GM23338 (cell line): Measurements from ENCODE around the gene SENP8. TPM values are rescaled to one million over a fixed set of nuclear protein-coding genes. Genes with fewer than 3 reads are reported as not detected.

Source experiments
- ATAC-seq: fragments of 200-7000 bp; cut with Tn5 transposase; 3 replicates; pipeline ENCODE4 v1.9.1; 2020
- DNase-seq: peaks from one replicate; pipeline ENCODE4 v3.0.0-alpha.2; 2015; ENCODE audit warnings: low spot score
- H2AFZ ChIP-seq: fragments of 200-600 bp; sonication (generic); 2 replicates; pipeline ENCODE4 v1.8.0; 2016; ENCODE audit warnings: antibody characterized with exemption, mild to moderate bottlenecking, moderate library complexity
- H3F3A ChIP-seq: fragments of 200-600 bp; sonication (generic); replicated peaks from 2 replicates; pipeline ENCODE4 v1.8.0; 2017; ENCODE audit warnings: antibody characterized with exemption, mixed run types, low read depth
- H3K27ac ChIP-seq: fragments of 200-600 bp; sonication (generic); 2 replicates; pipeline ENCODE4 v1.6.1; 2016; ENCODE audit warnings: low read depth
- H3K27me3 ChIP-seq: fragments of 200-600 bp; sonication (generic); 2 replicates; pipeline ENCODE4 v1.8.0; 2016; ENCODE audit warnings: mild to moderate bottlenecking, mixed run types, moderate library complexity; ENCODE audit not compliant: insufficient read depth
- H3K36me3 ChIP-seq: fragments of 200-600 bp; sonication (generic); 2 replicates; pipeline ENCODE4 v1.8.0; 2016; ENCODE audit warnings: mild to moderate bottlenecking; ENCODE audit not compliant: insufficient read depth
- H3K4me1 ChIP-seq: fragments of 200-600 bp; sonication (generic); 2 replicates; pipeline ENCODE4 v1.8.0; 2016; ENCODE audit warnings: mild to moderate bottlenecking, moderate library complexity; ENCODE audit not compliant: insufficient read depth
- H3K4me2 ChIP-seq: fragments of 200-600 bp; sonication (generic); 2 replicates; pipeline ENCODE4 v1.7.1; 2017; ENCODE audit warnings: mixed run types
- H3K4me3 ChIP-seq: fragments of 200-600 bp; sonication (generic); 2 replicates; pipeline ENCODE4 v1.6.1; 2016; ENCODE audit warnings: mixed run types
- H3K79me2 ChIP-seq: fragments of 200-600 bp; sonication (generic); replicated peaks from 2 replicates; pipeline ENCODE4 v1.8.0; 2017; ENCODE audit warnings: mild to moderate bottlenecking; ENCODE audit not compliant: insufficient read depth
- H3K9me2 ChIP-seq: fragments of 200-600 bp; sonication (generic); 2 replicates; pipeline ENCODE4 v1.8.0; 2017; ENCODE audit not compliant: insufficient read depth
- H4K20me1 ChIP-seq: fragments of 200-600 bp; sonication (generic); replicated peaks from 2 replicates; pipeline ENCODE4 v1.8.0; 2017; ENCODE audit warnings: mild to moderate bottlenecking; ENCODE audit not compliant: insufficient read depth
- H3K27ac Mint-ChIP-seq: 2 replicates; pipeline ENCODE4 v1.8.0; 2020; ENCODE audit warnings: inconsistent platforms, mild to moderate bottlenecking, moderate library complexity, mixed read lengths
- H3K27me3 Mint-ChIP-seq: 3 replicates; pipeline ENCODE4 v1.8.0; 2022; ENCODE audit warnings: low read depth, mild to moderate bottlenecking, moderate library complexity, mixed read lengths, inconsistent platforms; ENCODE audit not compliant: insufficient read depth, poor library complexity
- H3K36me3 Mint-ChIP-seq: 3 replicates; pipeline ENCODE4 v1.8.0; 2021; ENCODE audit warnings: low read depth, mild to moderate bottlenecking, inconsistent platforms, moderate library complexity, mixed read lengths
- H3K4me1 Mint-ChIP-seq: 3 replicates; pipeline ENCODE4 v1.8.0; 2020; ENCODE audit warnings: mild to moderate bottlenecking, inconsistent platforms, mixed read lengths
- H3K4me3 Mint-ChIP-seq: 3 replicates; pipeline ENCODE4 v1.8.0; 2021; ENCODE audit warnings: moderate library complexity, mild to moderate bottlenecking, inconsistent platforms, mixed read lengths
- H3K9me3 Mint-ChIP-seq: 3 replicates; pipeline ENCODE4 v1.8.0; 2020; ENCODE audit warnings: moderate library complexity, mild to moderate bottlenecking, inconsistent platforms, mixed read lengths
- CREB1 ChIP-seq: fragments of 250-450 bp; sonication (Bioruptor Pico); IDR thresholded peaks from 2 replicates; pipeline ENCODE4 v1.5.0; 2020; ENCODE audit warnings: low read depth, mild to moderate bottlenecking, moderate library complexity
- EZH2 ChIP-seq: fragments of 200-600 bp; sonication (generic); IDR thresholded peaks from one replicate; pipeline ENCODE4 v1.8.0; 2017; ENCODE audit warnings: antibody characterized with exemption, mild to moderate bottlenecking, low read depth; ENCODE audit not compliant: unreplicated experiment
- EZH2phosphoT487 ChIP-seq: fragments of 200-600 bp; sonication (generic); IDR thresholded peaks from one replicate; pipeline ENCODE4 v1.8.1; 2018; ENCODE audit warnings: antibody characterized with exemption; ENCODE audit not compliant: unreplicated experiment
- JUNB ChIP-seq: IDR thresholded peaks from one replicate; pipeline ENCODE4 v1.6.1; 2016; ENCODE audit warnings: antibody characterized with exemption; ENCODE audit not compliant: unreplicated experiment
- NANOG ChIP-seq: IDR thresholded peaks from 2 replicates; pipeline ENCODE4 v1.6.1; 2016; ENCODE audit warnings: antibody characterized with exemption, borderline replicate concordance
- POLR2AphosphoS5 ChIP-seq: IDR thresholded peaks from 2 replicates; pipeline ENCODE4 v1.6.1; 2016; ENCODE audit warnings: antibody characterized with exemption, low read depth
- STAT1 ChIP-seq: IDR thresholded peaks from one replicate; pipeline ENCODE4 v1.6.1; 2016; ENCODE audit warnings: antibody characterized with exemption; ENCODE audit not compliant: unreplicated experiment
- ZNF114 ChIP-seq: fragments of 250-450 bp; sonication (Bioruptor Pico); IDR thresholded peaks from 2 replicates; pipeline ENCODE4 v1.5.0; 2020; ENCODE audit warnings: mild to moderate bottlenecking, moderate library complexity
- ZNF331 ChIP-seq: fragments of 250-450 bp; sonication (Bioruptor Pico); IDR thresholded peaks from 2 replicates; pipeline ENCODE4 v1.5.0; 2020; ENCODE audit warnings: low read depth, mild to moderate bottlenecking, moderate library complexity
- polyA plus RNA-seq: library from polyadenylated mRNA; unstranded; fragments of >200 nt; fragmentation: Nextera tagmentation; extraction: Ambion mirVana; gene quantifications from 2 replicates; pipeline ENCODE4 v1.2.1, GENCODE V29; 2016
- total RNA-seq: library from RNA; depleted of rRNA; stranded (reverse); fragments of >200 nt; shearing (Covaris generic); gene quantifications from 2 replicates; pipeline ENCODE4 v1.2.3, GENCODE V29; 2014
- TF ChIP-seq, protein P1 (sequence below): IDR thresholded peaks from 2 replicates; pipeline ENCODE4 v1.6.1; 2016; ENCODE audit warnings: antibody characterized with exemption
- TF ChIP-seq, protein P2 (sequence below), 2 experiments: fragments of 200-600 bp in 1 of 2; sonication (generic) in 1 of 2; conservative IDR thresholded peaks; 2 replicates each; pipeline versions ENCODE4 v1.5.1 to v1.6.1; 2016 to 2017; ENCODE audit warnings: antibody characterized with exemption in 2 of 2, low read depth in 2 of 2, mild to moderate bottlenecking in 2 of 2, moderate library complexity in 1 of 2
- TF ChIP-seq, protein P3 (sequence below): IDR thresholded peaks from one replicate; pipeline ENCODE4 v1.6.1; 2018; ENCODE audit warnings: antibody characterized with exemption; ENCODE audit not compliant: unreplicated experiment

Gene SENP8
- total and polyA plus RNA-seq, 2 experiments from 2014 or later, result 3.1 to 7.7 TPM

DNA sequence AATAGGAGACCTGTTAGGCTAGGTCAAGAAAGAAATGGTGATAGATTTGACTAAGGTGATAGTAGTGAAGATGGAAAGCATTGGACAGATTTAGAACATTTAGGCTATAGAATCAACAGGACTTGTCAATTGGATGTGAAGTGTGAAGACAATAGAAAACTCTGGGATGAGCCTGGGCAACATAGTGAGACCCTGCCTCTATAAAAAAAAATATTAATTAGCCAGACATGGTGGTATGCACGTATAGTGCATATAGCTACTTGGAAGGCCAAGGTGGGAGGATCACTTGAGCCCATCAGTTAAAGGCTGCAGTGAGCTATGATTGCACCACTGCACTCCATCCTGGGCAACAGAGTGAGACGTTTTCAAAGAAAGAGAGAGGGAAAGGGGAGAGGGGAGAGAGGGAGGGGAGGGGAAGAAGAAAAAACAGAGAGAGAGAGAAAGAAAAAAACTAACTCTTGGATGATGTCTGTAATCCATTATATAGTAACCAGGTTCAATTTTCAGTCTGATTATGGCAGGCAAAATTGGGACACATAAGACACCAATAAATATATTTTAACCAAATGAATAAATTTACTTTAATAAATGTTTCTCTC, 9.6 kb downstream of the SENP8 start:
- TF ChIP-seq, protein P1, sequence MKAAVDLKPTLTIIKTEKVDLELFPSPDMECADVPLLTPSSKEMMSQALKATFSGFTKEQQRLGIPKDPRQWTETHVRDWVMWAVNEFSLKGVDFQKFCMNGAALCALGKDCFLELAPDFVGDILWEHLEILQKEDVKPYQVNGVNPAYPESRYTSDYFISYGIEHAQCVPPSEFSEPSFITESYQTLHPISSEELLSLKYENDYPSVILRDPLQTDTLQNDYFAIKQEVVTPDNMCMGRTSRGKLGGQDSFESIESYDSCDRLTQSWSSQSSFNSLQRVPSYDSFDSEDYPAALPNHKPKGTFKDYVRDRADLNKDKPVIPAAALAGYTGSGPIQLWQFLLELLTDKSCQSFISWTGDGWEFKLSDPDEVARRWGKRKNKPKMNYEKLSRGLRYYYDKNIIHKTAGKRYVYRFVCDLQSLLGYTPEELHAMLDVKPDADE, result no peak
- TF ChIP-seq NANOG, result no peak
- no peak for TF ChIP-seq JUNB
- no peak for TF ChIP-seq ZNF331
- no peak for TF ChIP-seq EZH2
- TF ChIP-seq STAT1, result no peak
- no peak for TF ChIP-seq ZNF114 (CRISPR knock-in tag)
- TF ChIP-seq, protein P2, sequence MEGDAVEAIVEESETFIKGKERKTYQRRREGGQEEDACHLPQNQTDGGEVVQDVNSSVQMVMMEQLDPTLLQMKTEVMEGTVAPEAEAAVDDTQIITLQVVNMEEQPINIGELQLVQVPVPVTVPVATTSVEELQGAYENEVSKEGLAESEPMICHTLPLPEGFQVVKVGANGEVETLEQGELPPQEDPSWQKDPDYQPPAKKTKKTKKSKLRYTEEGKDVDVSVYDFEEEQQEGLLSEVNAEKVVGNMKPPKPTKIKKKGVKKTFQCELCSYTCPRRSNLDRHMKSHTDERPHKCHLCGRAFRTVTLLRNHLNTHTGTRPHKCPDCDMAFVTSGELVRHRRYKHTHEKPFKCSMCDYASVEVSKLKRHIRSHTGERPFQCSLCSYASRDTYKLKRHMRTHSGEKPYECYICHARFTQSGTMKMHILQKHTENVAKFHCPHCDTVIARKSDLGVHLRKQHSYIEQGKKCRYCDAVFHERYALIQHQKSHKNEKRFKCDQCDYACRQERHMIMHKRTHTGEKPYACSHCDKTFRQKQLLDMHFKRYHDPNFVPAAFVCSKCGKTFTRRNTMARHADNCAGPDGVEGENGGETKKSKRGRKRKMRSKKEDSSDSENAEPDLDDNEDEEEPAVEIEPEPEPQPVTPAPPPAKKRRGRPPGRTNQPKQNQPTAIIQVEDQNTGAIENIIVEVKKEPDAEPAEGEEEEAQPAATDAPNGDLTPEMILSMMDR (conservative IDR thresholded peaks at IDR 0.05; ENCODE audit: low read depth in 2 of 2), result no peak
- TF ChIP-seq EZH2phosphoT487, result no peak
- no peak for TF ChIP-seq CREB1 (CRISPR knock-in tag)
- no peak for TF ChIP-seq POLR2AphosphoS5
- TF ChIP-seq, protein P3, sequence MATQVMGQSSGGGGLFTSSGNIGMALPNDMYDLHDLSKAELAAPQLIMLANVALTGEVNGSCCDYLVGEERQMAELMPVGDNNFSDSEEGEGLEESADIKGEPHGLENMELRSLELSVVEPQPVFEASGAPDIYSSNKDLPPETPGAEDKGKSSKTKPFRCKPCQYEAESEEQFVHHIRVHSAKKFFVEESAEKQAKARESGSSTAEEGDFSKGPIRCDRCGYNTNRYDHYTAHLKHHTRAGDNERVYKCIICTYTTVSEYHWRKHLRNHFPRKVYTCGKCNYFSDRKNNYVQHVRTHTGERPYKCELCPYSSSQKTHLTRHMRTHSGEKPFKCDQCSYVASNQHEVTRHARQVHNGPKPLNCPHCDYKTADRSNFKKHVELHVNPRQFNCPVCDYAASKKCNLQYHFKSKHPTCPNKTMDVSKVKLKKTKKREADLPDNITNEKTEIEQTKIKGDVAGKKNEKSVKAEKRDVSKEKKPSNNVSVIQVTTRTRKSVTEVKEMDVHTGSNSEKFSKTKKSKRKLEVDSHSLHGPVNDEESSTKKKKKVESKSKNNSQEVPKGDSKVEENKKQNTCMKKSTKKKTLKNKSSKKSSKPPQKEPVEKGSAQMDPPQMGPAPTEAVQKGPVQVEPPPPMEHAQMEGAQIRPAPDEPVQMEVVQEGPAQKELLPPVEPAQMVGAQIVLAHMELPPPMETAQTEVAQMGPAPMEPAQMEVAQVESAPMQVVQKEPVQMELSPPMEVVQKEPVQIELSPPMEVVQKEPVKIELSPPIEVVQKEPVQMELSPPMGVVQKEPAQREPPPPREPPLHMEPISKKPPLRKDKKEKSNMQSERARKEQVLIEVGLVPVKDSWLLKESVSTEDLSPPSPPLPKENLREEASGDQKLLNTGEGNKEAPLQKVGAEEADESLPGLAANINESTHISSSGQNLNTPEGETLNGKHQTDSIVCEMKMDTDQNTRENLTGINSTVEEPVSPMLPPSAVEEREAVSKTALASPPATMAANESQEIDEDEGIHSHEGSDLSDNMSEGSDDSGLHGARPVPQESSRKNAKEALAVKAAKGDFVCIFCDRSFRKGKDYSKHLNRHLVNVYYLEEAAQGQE, result no peak

More for the DNA sequence above, 9.6 kb downstream of the SENP8 start:
- no peak for DNase-seq
- Histone ChIP-seq H3K4me3 (no peak overlapping the region), H3K27ac (no peak overlapping the region), H3K9me2 (no peaks in the 10 kb centered on the region), H3K36me3 (no peaks in the 10 kb centered on the region), H3K4me2 (no peak overlapping the region), H3F3A (no peaks in the 10 kb centered on the region), H3K79me2 (no peaks in the 10 kb centered on the region), H4K20me1 (no peaks in the 10 kb centered on the region), H2AFZ (no peak overlapping the region), H3K4me1 (no peaks in the 10 kb centered on the region), H3K27me3 (no peaks in the 10 kb centered on the region)
- no peak for ATAC-seq
- no peak overlapping the region for H3K27ac Mint-ChIP-seq
- no peaks in the 10 kb centered on the region; the same call in 2 of the 3 replicates for H3K4me1 Mint-ChIP-seq
- H3K36me3 Mint-ChIP-seq, result no peaks in the 10 kb centered on the region
- no peaks in the 10 kb centered on the region for H3K9me3 Mint-ChIP-seq
- no peak overlapping the region for H3K4me3 Mint-ChIP-seq
- H3K27me3 Mint-ChIP-seq, result no peaks in the 10 kb centered on the region
